HL-60 (cell line): ENCODE results near the gene SMC6.
A peak's percentile ranks its signal among the peaks of the same experiment; 100 is the strongest.

ENCODE experiments used
- DNase-seq, 2 experiments: peaks; one replicate each; pipeline ENCODE4 v3.0.0-alpha.2; 2010 to 2020; ENCODE audit warnings: low read depth in 1 of 2, low spot score in 1 of 2
- H3K27ac ChIP-seq: fragments of 250-450 bp; sonication (Bioruptor Pico); replicated peaks from 2 replicates; pipeline ENCODE4 v1.5.1; 2020; ENCODE audit warnings: mild to moderate bottlenecking, moderate library complexity
- H3K27me3 ChIP-seq: fragments of 250-450 bp; sonication (Bioruptor Pico); 2 replicates; pipeline ENCODE4 v1.5.1; 2021; ENCODE audit warnings: mild to moderate bottlenecking, moderate library complexity; ENCODE audit not compliant: insufficient read depth, poor library complexity, severe bottlenecking
- H3K4me3 ChIP-seq: replicated peaks from 2 replicates; pipeline ENCODE4 v1.5.1; 2011; ENCODE audit warnings: mild to moderate bottlenecking, control low read depth, low read length; ENCODE audit not compliant: insufficient read depth
- CTCF ChIP-seq: IDR thresholded peaks from one replicate; pipeline ENCODE4 v1.5.1; 2011; ENCODE audit warnings: low read length, control low read depth, inconsistent platforms; ENCODE audit not compliant: insufficient read depth
- GABPA ChIP-seq: IDR thresholded peaks from 2 replicates; pipeline ENCODE4 v1.6.1; 2012; ENCODE audit warnings: low read depth
- POLR2AphosphoS5 ChIP-seq: IDR thresholded peaks from 2 replicates; pipeline ENCODE4 v1.6.1; 2012; ENCODE audit warnings: low read depth
- REST ChIP-seq: IDR thresholded peaks from 2 replicates; pipeline ENCODE4 v1.6.1; 2012; ENCODE audit warnings: low read depth; ENCODE audit not compliant: insufficient replicate concordance
- SPI1 ChIP-seq: IDR thresholded peaks from 2 replicates; pipeline ENCODE4 v1.6.1; 2012; ENCODE audit warnings: low read depth, mild to moderate bottlenecking, borderline replicate concordance

SMC6 gene

GRCh38 chr2:17646838-17647701, 106.5 kb downstream of the SMC6 start:
- no peak for DNase-seq
- no peak overlapping the region for H3K4me3 ChIP-seq
- no peaks in the 10 kb centered on the region for H3K27me3 ChIP-seq
- H3K27ac ChIP-seq: no peak overlapping the region
- TF ChIP-seq CTCF (no peak), GABPA (no peak), REST (no peak), SPI1 (no peak), POLR2AphosphoS5 (no peak)

GRCh38 chr2:17646081-17646554, 107.5 kb downstream of the SMC6 start:
- no peaks in the 10 kb centered on the region for H3K27me3 ChIP-seq
- no peak overlapping the region for H3K4me3 ChIP-seq
- peak; percentile 49 to 80 for DNase-seq
- no peak overlapping the region for H3K27ac ChIP-seq
- no peak for TF ChIP-seq GABPA
- TF ChIP-seq REST: no peak
- peak; percentile 77 for TF ChIP-seq SPI1
- no peak for TF ChIP-seq POLR2AphosphoS5
- peak; percentile 76 for TF ChIP-seq CTCF

DNA sequence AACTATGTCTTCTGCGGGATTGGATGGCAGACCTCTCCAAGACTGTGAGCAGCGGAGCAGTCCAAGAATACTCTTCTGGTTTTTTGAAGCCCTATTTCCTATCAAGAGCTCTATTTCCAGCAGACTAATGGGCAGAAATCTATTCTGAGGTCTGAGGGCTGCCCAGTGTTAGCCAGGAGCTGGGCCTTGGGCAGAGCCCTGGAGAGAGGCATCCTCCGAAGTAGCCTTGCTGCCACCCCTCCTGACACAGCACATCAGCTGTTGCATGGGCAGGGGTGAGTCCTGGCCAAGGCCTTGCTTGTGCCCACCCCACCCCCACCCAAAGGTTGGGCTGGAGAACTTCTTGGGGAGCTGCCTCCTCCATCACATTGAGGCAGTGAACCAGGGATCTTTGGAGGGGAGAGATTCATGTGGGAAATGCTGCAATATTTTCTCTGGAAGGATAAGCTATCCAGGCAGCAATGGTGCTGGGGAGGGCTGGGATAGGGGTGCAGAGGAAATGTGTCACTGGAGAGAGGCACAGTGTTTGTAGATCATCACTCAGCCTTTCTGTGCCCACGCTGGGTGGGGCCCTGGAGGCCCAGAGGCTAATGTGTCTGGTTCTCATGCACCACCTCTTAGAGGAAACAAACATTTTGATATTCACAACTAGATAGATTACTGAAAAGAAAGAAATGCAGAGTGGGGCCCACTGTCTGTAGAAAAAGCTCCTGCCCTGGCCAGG, 108.5 kb downstream of the SMC6 start:
- Histone ChIP-seq H3K27ac (no peak overlapping the region), H3K27me3 (no peaks in the 10 kb centered on the region), H3K4me3 (no peak overlapping the region)
- no peak for DNase-seq
- TF ChIP-seq POLR2AphosphoS5: no peak
- no peak for TF ChIP-seq GABPA
- no peak for TF ChIP-seq CTCF
- TF ChIP-seq SPI1: no peak
- no peak for TF ChIP-seq REST
